DND-41 (cell line): ENCODE results near the gene GPS2.

Experiments used
- ATAC-seq: fragments of 200-7000 bp; cut with Tn5 transposase; 3 replicates; pipeline ENCODE4 v1.9.1; 2021; ENCODE audit warnings: low read depth; ENCODE audit not compliant: insufficient read depth
- DNase-seq: peaks from one replicate; pipeline ENCODE4 v3.0.0-alpha.2; 2020
- H2AFZ ChIP-seq: 2 replicates; pipeline ENCODE4 v1.6.0; 2012; ENCODE audit warnings: low read depth, low read length
- H3K27ac ChIP-seq: 2 replicates; pipeline ENCODE4 v1.5.1; 2012; ENCODE audit warnings: low read length, inconsistent platforms
- H3K27me3 ChIP-seq: fragments of 200-600 bp; sonication (generic); 2 replicates; pipeline ENCODE4 v1.6.0; 2012; ENCODE audit warnings: low read length, mild to moderate bottlenecking, inconsistent platforms; ENCODE audit not compliant: insufficient read depth, poor library complexity
- H3K36me3 ChIP-seq: 2 replicates; pipeline ENCODE4 v1.5.1; 2012; ENCODE audit warnings: low read length, inconsistent platforms; ENCODE audit not compliant: insufficient read depth
- H3K4me1 ChIP-seq: 2 replicates; pipeline ENCODE4 v1.5.1; 2012; ENCODE audit warnings: mild to moderate bottlenecking, low read length; ENCODE audit not compliant: insufficient read depth
- H3K4me2 ChIP-seq: 2 replicates; pipeline ENCODE4 v1.6.0; 2012; ENCODE audit warnings: mild to moderate bottlenecking, moderate library complexity, low read length, inconsistent platforms; ENCODE audit not compliant: insufficient read depth
- H3K4me3 ChIP-seq, 2 experiments: fragments of 200-600 bp in 1 of 2; shearing (Covaris generic) in 1 of 2; 2 replicates each; pipeline ENCODE4 v1.5.1; 2012 to 2016; ENCODE audit warnings: inconsistent platforms in 2 of 2, low read length in 2 of 2, mild to moderate bottlenecking in 2 of 2, low read depth in 1 of 2, moderate library complexity in 1 of 2
- H3K79me2 ChIP-seq: 2 replicates; pipeline ENCODE4 v1.6.0; 2012; ENCODE audit warnings: low read length, inconsistent platforms; ENCODE audit not compliant: insufficient read depth
- H3K9ac ChIP-seq: 2 replicates; pipeline ENCODE4 v1.6.0; 2012; ENCODE audit warnings: low read depth, mild to moderate bottlenecking, inconsistent platforms, low read length, moderate library complexity
- H3K9me3 ChIP-seq: 2 replicates; pipeline ENCODE4 v1.5.1; 2012; ENCODE audit warnings: low read length, moderate library complexity, mild to moderate bottlenecking, inconsistent platforms; ENCODE audit not compliant: insufficient read depth, severe bottlenecking
- H4K20me1 ChIP-seq: 2 replicates; pipeline ENCODE4 v1.6.0; 2012; ENCODE audit warnings: low read length; ENCODE audit not compliant: insufficient read depth
- EZH2 ChIP-seq: IDR thresholded peaks from 3 replicates; pipeline ENCODE4 v1.6.1; 2012; ENCODE audit warnings: borderline replicate concordance, low read depth, mild to moderate bottlenecking, moderate library complexity, low read length, inconsistent platforms; ENCODE audit not compliant: severe bottlenecking
- TF ChIP-seq, protein P1 (sequence below): IDR thresholded peaks from 2 replicates; pipeline ENCODE4 v1.5.1; 2012; ENCODE audit warnings: borderline replicate concordance, low read length, moderate library complexity, mild to moderate bottlenecking; ENCODE audit not compliant: poor library complexity, severe bottlenecking; ENCODE audit errors: extremely low read depth

GPS2 gene

DNA sequence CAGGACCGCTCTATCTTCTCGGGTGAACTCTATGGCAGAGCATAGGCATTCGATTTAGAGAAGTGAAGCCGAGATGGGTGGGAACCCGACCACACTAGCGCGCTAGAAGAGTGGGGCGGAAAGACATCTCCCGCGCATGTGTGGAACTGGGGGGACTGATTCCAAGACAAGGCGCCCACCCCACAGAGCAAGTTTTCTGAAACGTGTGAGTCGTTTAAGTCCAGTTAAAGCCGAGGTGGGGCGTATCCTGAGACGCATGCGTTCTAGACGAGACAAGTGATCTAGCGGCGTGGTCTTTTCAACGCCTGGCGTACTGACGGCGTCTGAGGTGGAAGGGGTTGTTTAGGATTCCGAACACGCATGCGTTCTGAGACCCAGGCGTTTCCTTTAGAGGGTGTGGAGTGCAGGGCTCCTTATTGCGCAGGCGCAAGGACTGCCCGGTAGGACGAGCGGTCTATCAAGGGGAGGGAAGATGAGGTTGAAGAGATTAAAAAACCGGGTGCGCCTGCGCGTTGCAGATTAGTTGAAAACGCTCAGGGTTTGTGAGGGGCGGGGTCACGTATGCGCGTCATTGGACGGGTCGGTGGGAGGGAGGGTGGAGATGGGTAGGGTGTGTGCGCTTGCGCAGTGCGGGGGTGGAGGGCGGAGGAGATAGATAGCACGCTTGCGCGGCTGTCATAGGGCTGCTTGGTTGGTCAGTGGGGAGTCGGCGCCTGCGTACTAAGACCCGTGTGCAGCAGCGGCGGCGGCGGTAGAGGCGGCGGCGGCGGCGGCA, 8.1 kb downstream of the GPS2 start, which contains the start of gene EIF5A:
Gene EIF5A, plus strand, starts transcription at position 718 of the 775 bp plus-strand sequence. CDS start 2,008 bp downstream, outside the sequence.
- Histone ChIP-seq H3K4me3 (peak within 1 kb of the TSS; percentile 77 to 84), H2AFZ (peak within 1 kb of the TSS; percentile 67), H3K9me3 (no peaks in the 10 kb centered on the region), H4K20me1 (peaks cover 38% of the 10 kb centered on the region), H3K27me3 (no peaks in the 10 kb centered on the region), H3K4me1 (peaks cover 50% of the 10 kb centered on the region), H3K36me3 (peaks cover 34% of the 10 kb centered on the region), H3K27ac (peak within 1 kb of the TSS; percentile 94), H3K79me2 (peaks cover 43% of the 10 kb centered on the region), H3K4me2 (peak within 1 kb of the TSS; percentile 77), H3K9ac (peak within 1 kb of the TSS; percentile 88)
- TF ChIP-seq EZH2: no peak
- TF ChIP-seq, protein P1, sequence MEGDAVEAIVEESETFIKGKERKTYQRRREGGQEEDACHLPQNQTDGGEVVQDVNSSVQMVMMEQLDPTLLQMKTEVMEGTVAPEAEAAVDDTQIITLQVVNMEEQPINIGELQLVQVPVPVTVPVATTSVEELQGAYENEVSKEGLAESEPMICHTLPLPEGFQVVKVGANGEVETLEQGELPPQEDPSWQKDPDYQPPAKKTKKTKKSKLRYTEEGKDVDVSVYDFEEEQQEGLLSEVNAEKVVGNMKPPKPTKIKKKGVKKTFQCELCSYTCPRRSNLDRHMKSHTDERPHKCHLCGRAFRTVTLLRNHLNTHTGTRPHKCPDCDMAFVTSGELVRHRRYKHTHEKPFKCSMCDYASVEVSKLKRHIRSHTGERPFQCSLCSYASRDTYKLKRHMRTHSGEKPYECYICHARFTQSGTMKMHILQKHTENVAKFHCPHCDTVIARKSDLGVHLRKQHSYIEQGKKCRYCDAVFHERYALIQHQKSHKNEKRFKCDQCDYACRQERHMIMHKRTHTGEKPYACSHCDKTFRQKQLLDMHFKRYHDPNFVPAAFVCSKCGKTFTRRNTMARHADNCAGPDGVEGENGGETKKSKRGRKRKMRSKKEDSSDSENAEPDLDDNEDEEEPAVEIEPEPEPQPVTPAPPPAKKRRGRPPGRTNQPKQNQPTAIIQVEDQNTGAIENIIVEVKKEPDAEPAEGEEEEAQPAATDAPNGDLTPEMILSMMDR: no peak
- peak; percentile 100 for DNase-seq
- ATAC-seq: peak; percentile 83

DNA sequence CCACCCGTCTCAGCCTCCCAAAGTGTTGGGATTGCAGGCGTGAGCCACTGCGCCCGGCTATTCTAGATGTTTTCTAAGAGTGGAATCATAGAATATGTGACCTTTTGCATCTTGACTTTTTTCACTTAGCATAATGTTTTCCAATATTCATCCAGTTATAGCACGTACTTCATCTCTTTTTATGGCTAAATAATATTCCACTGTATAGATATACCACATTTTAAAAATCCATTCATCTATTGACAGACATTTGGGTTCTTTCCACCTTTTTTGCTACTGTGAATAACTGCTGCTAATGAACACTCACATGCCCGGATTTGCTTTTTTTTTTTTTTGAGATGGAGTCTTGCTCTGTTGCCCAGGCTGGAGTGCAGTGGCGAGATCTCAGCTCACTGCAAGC, 11.0 kb downstream of the GPS2 start:
- no peak overlapping the region for H3K4me2 ChIP-seq
- TF ChIP-seq, protein P1: no peak
- TF ChIP-seq EZH2: no peak
- H4K20me1 ChIP-seq: peaks cover 12% of the 10 kb centered on the region
- peaks cover 17% of the 10 kb centered on the region for H3K79me2 ChIP-seq
- H3K27me3 ChIP-seq: no peaks in the 10 kb centered on the region
- no peak overlapping the region for H3K27ac ChIP-seq
- H3K9me3 ChIP-seq: no peaks in the 10 kb centered on the region
- no peak overlapping the region for H3K9ac ChIP-seq
- H2AFZ ChIP-seq: no peak overlapping the region
- DNase-seq (no peak), ATAC-seq (no peak)
- peaks cover 7% of the 10 kb centered on the region for H3K36me3 ChIP-seq
- peaks cover 24% of the 10 kb centered on the region for H3K4me1 ChIP-seq
- no peak overlapping the region for H3K4me3 ChIP-seq

DNA sequence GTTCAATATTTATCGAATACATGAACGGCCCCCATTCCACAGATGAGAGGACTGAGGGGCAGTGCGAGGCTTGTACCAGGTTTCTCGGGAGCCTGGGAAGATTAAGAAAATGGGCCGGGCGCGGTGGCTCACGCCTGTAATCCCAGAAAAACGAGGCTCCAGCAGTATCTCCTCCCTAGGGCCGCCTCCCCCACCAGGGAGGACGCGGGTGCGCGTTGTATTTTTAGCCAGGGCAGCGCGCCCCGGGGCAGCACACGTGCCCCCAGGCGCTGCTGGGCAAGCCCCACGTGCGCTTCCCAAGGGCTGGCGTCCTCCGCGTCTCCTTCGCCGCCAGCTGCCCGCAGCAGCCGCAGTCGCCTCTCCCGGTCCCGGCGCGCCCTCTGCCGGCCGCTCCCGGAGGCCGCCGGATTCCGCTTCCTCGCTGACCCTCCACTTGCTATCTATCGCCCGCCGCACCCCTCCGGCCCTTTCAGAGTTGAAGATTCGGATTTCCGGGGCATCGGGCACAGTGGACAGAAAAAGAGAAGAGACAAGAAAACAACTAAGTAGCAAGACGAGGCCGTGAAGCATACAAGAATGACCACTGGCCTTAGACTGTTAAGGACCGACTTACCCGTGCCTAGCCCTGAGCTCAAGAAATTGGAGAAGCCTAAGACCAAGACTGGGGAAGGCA, 18.8 kb downstream of the GPS2 start:
- TF ChIP-seq EZH2: no peak
- TF ChIP-seq, protein P1: peak; percentile 94
- Histone ChIP-seq H2AFZ (peak overlapping the region; percentile 70), H3K4me3 (peak overlapping the region in 1 of 2 experiments; percentile 43; a peak in 2 of 4 replicates), H3K27ac (no peak overlapping the region), H3K4me2 (peak overlapping the region; percentile 68), H3K27me3 (peaks cover 36% of the 10 kb centered on the region), H3K4me1 (peaks cover 16% of the 10 kb centered on the region), H3K9ac (peak overlapping the region; percentile 37), H3K79me2 (no peaks in the 10 kb centered on the region), H3K36me3 (no peaks in the 10 kb centered on the region), H4K20me1 (0 out of 2 replicates have a peak, but pooled peaks cover 4% of the 10 kb centered on the region), H3K9me3 (no peaks in the 10 kb centered on the region)
- ATAC-seq: peak; percentile 80
- DNase-seq: peak; percentile 70
